Testis (tissue), 3 donors: ENCODE data around the gene PRDM2. TPM values are rescaled to one million over a fixed set of nuclear protein-coding genes. Genes with fewer than 3 reads are reported as not detected.

ENCODE experiments used
- DNase-seq: peaks from one replicate; pipeline ENCODE4 v3.0.0-alpha.2; 2019
- H3K27ac ChIP-seq, 2 donors: fragments of 200-600 bp; sonication (generic); one replicate each; pipeline ENCODE4 v1.5.1; 2019
- H3K27me3 ChIP-seq: fragments of 200-600 bp; sonication (generic); one replicate; pipeline ENCODE4 v1.5.1; 2019
- H3K36me3 ChIP-seq: fragments of 200-600 bp; sonication (generic); one replicate; pipeline ENCODE4 v1.5.1; 2017; ENCODE audit warnings: low read depth; ENCODE audit errors: missing control alignments
- H3K4me1 ChIP-seq: fragments of 200-600 bp; sonication (generic); one replicate; pipeline ENCODE4 v1.5.1; 2019
- H3K4me3 ChIP-seq, 2 donors: fragments of 200-600 bp; sonication (generic); one replicate each; pipeline ENCODE4 v1.5.1; 2017 to 2019
- H3K9me3 ChIP-seq: fragments of 200-600 bp; sonication (generic); one replicate; pipeline ENCODE4 v1.5.1; 2017
- CTCF ChIP-seq, 3 experiments: fragments of 450-650 bp in 2 of 3; fragments of 200-600 bp in 1 of 3; sonication (generic) in 1 of 3; IDR thresholded peaks; one replicate each; pipeline ENCODE4 v1.5.1; 2016 to 2019; ENCODE audit warnings: antibody characterized with exemption in 3 of 3, mild to moderate bottlenecking in 2 of 3, moderate library complexity in 1 of 3
- POLR2A ChIP-seq: fragments of 450-650 bp; IDR thresholded peaks from one replicate; pipeline ENCODE4 v1.6.1; 2017; ENCODE audit warnings: antibody characterized with exemption, mild to moderate bottlenecking, moderate library complexity
- WGBS, 2 donors: methylation state at CpG; one replicate each; pipeline ENCODE4 v1.1.5; 2018; 5-methylcytosine and 5-hydroxymethylcytosine counted together
- intact Hi-C: fragments of 100-400 bp; cut with DNase I; formaldehyde crosslinking; loops from one replicate; pipeline ENCODE4 v1.15.1; 2023; ENCODE audit warnings: low total_unique reads
- polyA plus RNA-seq: library from polyadenylated mRNA; stranded (reverse); fragments of 350-450 nt; fragmentation: Illumina TruSeq; extraction: RNeasy Lipid Tissue Mini Kit (QIAGEN cat#74804); gene quantifications from one replicate; pipeline ENCODE4 v1.2.3, GENCODE V29; 2014; ENCODE audit warnings: low read depth, low replicate concordance; ENCODE audit not compliant: insufficient read depth
- total RNA-seq, 2 donors: library from RNA; depleted of rRNA; stranded (reverse); fragments of >200 nt; gene quantifications; one replicate each; pipeline ENCODE4 v1.2.3, GENCODE V29; 2016

The PRDM2 gene
- total and polyA plus RNA-seq, 3 donors from 2014 or later, result 43.5 to 75.1 (median 55.5) TPM

- no peak for DNase-seq
- H3K4me1 ChIP-seq, result peaks cover 5% of the 10 kb centered on the region
- 94% methylated on average over 5 of the region's 5 CpGs for WGBS, 2 donors
- intact Hi-C loops, result no loop called here
- H3K4me3 ChIP-seq, result no peak overlapping the region
- H3K27me3 ChIP-seq, result no peaks in the 10 kb centered on the region
- no peaks in the 10 kb centered on the region for H3K36me3 ChIP-seq
- no peaks in the 10 kb centered on the region for H3K9me3 ChIP-seq
- no peak overlapping the region for H3K27ac ChIP-seq
- TF ChIP-seq CTCF (IDR thresholded peaks at IDR 0.05) (no peak), POLR2A (no peak)
Observed at GRCh38 chr1:13769830-13770229, 69.8 kb downstream of the PRDM2 start.

- no peak for TF ChIP-seq CTCF (IDR thresholded peaks at IDR 0.05)
- TF ChIP-seq POLR2A, result no peak
- H3K27me3 ChIP-seq, result no peaks in the 10 kb centered on the region
- H3K9me3 ChIP-seq, result no peaks in the 10 kb centered on the region
- H3K36me3 ChIP-seq, result no peaks in the 10 kb centered on the region
- no peak overlapping the region for H3K27ac ChIP-seq
- no peaks in the 10 kb centered on the region for H3K4me1 ChIP-seq
- intact Hi-C loops, result no loop called here
- no peak overlapping the region for H3K4me3 ChIP-seq
- WGBS, 2 donors, result 77 to 97% methylated on average over 3 of the region's 3 CpGs
- no peak for DNase-seq
Observed at GRCh38 chr1:13770743-13771142, 70.8 kb downstream of the PRDM2 start.

- Histone ChIP-seq H3K36me3 (no peaks in the 10 kb centered on the region), H3K27me3 (no peaks in the 10 kb centered on the region), H3K27ac (no peak overlapping the region), H3K9me3 (no peaks in the 10 kb centered on the region), H3K4me3 (no peak overlapping the region), H3K4me1 (no peaks in the 10 kb centered on the region)
- DNase-seq, result no peak
- intact Hi-C loops, result no loop called here
- WGBS, 2 donors, result 68 to 80% methylated on average over 5 of the region's 5 CpGs
- TF ChIP-seq CTCF (IDR thresholded peaks at IDR 0.05) (no peak), POLR2A (no peak)
Observed at GRCh38 chr1:13771745-13772144, 71.8 kb downstream of the PRDM2 start.

GRCh38 chr1:13772271-13772670, 72.3 kb downstream of the PRDM2 start:
- H3K27me3 ChIP-seq, result no peaks in the 10 kb centered on the region
- H3K9me3 ChIP-seq, result no peaks in the 10 kb centered on the region
- DNase-seq, result no peak
- WGBS, 2 donors, result 64 to 68% methylated on average over 4 of the region's 4 CpGs
- no peak overlapping the region for H3K27ac ChIP-seq
- no peaks in the 10 kb centered on the region for H3K4me1 ChIP-seq
- TF ChIP-seq POLR2A (no peak), CTCF (IDR thresholded peaks at IDR 0.05) (no peak)
- intact Hi-C loops, result no loop called here
- no peaks in the 10 kb centered on the region for H3K36me3 ChIP-seq
- no peak overlapping the region for H3K4me3 ChIP-seq

- Histone ChIP-seq H3K4me1 (no peaks in the 10 kb centered on the region), H3K9me3 (no peaks in the 10 kb centered on the region), H3K27me3 (no peaks in the 10 kb centered on the region), H3K27ac (no peak overlapping the region), H3K4me3 (no peak overlapping the region), H3K36me3 (no peaks in the 10 kb centered on the region)
- WGBS, 2 donors, result 86 to 96% methylated on average over 2 of the region's 2 CpGs
- intact Hi-C loops, result no loop called here
- TF ChIP-seq CTCF (IDR thresholded peaks at IDR 0.05) (no peak), POLR2A (no peak)
- DNase-seq, result no peak
Observed at GRCh38 chr1:13774121-13774520, 74.1 kb downstream of the PRDM2 start.
